GM21723 (cell line): ENCODE results near the gene PTPN22.

Experiments used
- ATAC-seq: cut with Tn5 transposase; IDR thresholded peaks from one replicate; pipeline ENCODE4 v1.9.1; 2021; ENCODE audit warnings: mild to moderate bottlenecking, moderate library complexity; ENCODE audit not compliant: unreplicated experiment

PTPN22 gene

GRCh38 chr1:113871597-113872113, at the start of gene PTPN22:
PTPN22 (minus strand) TSS chr1:113871712.
- peak; percentile 94 for ATAC-seq

GRCh38 chr1:113918243-113918642, 46.7 kb upstream of the PTPN22 start:
- no peak for ATAC-seq

GRCh38 chr1:113917400-113918082, 46.0 kb upstream of the PTPN22 start:
- ATAC-seq: no peak

GRCh38 chr1:113916974-113917373, 45.5 kb upstream of the PTPN22 start:
- ATAC-seq: no peak

GRCh38 chr1:113913887-113914664, 42.6 kb upstream of the PTPN22 start:
- ATAC-seq: no peak

GRCh38 chr1:113913312-113913668, 41.8 kb upstream of the PTPN22 start:
- no peak for ATAC-seq

GRCh38 chr1:113912594-113913311, 41.2 kb upstream of the PTPN22 start:
- ATAC-seq: no peak

- ATAC-seq: peak; percentile 4
These were observed 33.9 kb upstream of the PTPN22 start for GRCh38 chr1:113905435-113905861.

GRCh38 chr1:113904674-113905434, 33.3 kb upstream of the PTPN22 start, which contains the start of the genes AP4B1 and DCLRE1B:
AP4B1 (minus strand) TSS chr1:113904799; CDS start chr1:113904717, 82 bp downstream.
DCLRE1B (plus strand) TSS chr1:113905326; CDS start chr1:113905587, 261 bp downstream.
- ATAC-seq: peak; percentile 92

GRCh38 chr1:113904293-113904673, 32.8 kb upstream of the PTPN22 start:
- ATAC-seq: peak; percentile 38

GRCh38 chr1:113903501-113904292, 32.2 kb upstream of the PTPN22 start:
- no peak for ATAC-seq

GRCh38 chr1:113901191-113901590, 29.7 kb upstream of the PTPN22 start:
- ATAC-seq: no peak

GRCh38 chr1:113899111-113899510, 27.6 kb upstream of the PTPN22 start:
- no peak for ATAC-seq

- no peak for ATAC-seq
These were observed 26.8 kb upstream of the PTPN22 start for GRCh38 chr1:113898241-113898814.

GRCh38 chr1:113895961-113896360, 24.4 kb upstream of the PTPN22 start:
- ATAC-seq: no peak

- no peak for ATAC-seq
These were observed 23.6 kb upstream of the PTPN22 start for GRCh38 chr1:113895098-113895497.

- ATAC-seq: no peak
These were observed 21.8 kb upstream of the PTPN22 start for GRCh38 chr1:113893267-113893666.

GRCh38 chr1:113891631-113892220, 20.2 kb upstream of the PTPN22 start:
- ATAC-seq: no peak

- ATAC-seq: no peak
These were observed 19.3 kb upstream of the PTPN22 start for GRCh38 chr1:113890816-113891215.
